ENCODE measurements around the gene YES1.
A peak's percentile ranks its signal among the peaks of the same experiment; 100 is the strongest.

The YES1 gene

GRCh38 chr18:725646-726045, 86.4 kb downstream of the YES1 start:
- no peak for DNase-seq (ENCODE audit: low read depth in 2 of 2)

- no peak for DNase-seq (ENCODE audit: low read depth in 2 of 2)
These were observed 88.4 kb downstream of the YES1 start for GRCh38 chr18:723541-724080.

- DNase-seq (ENCODE audit: low read depth in 2 of 2), result no peak
These were observed 95.0 kb downstream of the YES1 start for GRCh38 chr18:717003-717402.

DNA sequence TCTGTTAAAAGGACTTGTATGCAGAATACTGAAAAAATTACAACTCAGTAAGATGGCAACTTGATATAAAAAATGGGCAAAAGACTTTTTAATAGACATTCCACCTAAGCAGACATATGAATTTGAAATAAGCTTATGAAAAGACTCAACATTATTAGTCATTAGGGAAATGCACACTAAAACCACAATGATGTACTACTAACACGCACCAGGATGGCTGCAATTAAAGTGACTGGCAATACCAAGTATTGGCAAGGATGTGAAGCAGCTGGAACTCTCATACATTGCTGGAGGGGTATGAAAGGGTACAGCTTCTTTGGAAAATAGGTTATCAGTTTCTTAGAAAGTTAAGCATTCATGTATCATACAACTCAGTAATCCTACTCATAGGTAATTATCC, 96.4 kb downstream of the YES1 start:
- no peak for DNase-seq (ENCODE audit: low read depth in 2 of 2)

GRCh38 chr18:713135-713490, 98.9 kb downstream of the YES1 start:
- DNase-seq (ENCODE audit: low read depth in 2 of 2), result no peak

GRCh38 chr18:712401-713134, 99.5 kb downstream of the YES1 start, which contains the start of gene ENOSF1:
Gene ENOSF1 (minus strand): TSS chr18:712630. CDS start chr18:712587, 43 bp downstream.
- DNase-seq (ENCODE audit: low read depth in 2 of 2), result peak; percentile 85 to 86

- DNase-seq (ENCODE audit: low read depth in 2 of 2), result peak; percentile 53 to 64
These were observed 100.2 kb downstream of the YES1 start for GRCh38 chr18:711657-712400.

DNA sequence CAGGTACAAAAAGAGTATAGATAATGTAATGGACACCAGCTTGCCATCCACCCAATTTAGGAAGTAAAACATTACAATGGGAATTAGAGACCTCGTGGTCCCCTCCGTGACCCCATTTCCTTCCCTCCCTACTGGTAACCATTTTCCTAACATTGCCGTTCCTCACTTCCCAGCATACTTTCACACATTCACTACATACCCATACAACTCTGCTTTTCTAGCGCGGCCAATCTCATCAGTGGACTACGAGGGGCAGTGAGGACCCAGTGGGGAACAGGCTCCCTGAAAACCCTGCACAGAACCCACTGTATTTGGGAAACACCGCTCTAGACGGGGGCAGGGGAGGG, 100.8 kb downstream of the YES1 start:
- no peak for DNase-seq (ENCODE audit: low read depth in 2 of 2)

- no peak for DNase-seq (ENCODE audit: low read depth in 2 of 2)
These were observed 101.4 kb downstream of the YES1 start for GRCh38 chr18:710418-711300.

GRCh38 chr18:709771-710170, 102.3 kb downstream of the YES1 start:
- no peak for DNase-seq (ENCODE audit: low read depth in 2 of 2)

GRCh38 chr18:708096-708495, 103.9 kb downstream of the YES1 start:
- DNase-seq (ENCODE audit: low read depth in 2 of 2), result no peak

DNA sequence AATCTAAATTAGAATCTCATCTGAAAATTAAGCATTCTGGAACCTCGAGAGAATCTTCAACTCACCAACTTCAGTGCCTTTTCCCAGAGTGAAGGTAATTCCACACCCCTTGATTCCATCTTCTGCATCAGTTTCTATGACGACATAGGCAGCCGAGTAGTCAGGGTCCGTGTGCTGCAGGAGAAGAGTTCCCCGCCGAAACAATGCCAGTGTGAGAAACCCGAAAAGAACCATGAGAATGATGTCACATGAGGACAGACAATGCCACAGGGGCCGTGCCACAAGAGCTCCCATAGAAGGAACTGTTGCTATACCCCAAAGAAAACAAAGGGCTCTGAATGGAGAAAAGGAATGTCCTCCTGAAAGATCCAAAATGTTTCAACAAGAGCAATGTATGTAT, 105.6 kb downstream of the YES1 start:
- no peak for DNase-seq (ENCODE audit: low read depth in 2 of 2)

DNA sequence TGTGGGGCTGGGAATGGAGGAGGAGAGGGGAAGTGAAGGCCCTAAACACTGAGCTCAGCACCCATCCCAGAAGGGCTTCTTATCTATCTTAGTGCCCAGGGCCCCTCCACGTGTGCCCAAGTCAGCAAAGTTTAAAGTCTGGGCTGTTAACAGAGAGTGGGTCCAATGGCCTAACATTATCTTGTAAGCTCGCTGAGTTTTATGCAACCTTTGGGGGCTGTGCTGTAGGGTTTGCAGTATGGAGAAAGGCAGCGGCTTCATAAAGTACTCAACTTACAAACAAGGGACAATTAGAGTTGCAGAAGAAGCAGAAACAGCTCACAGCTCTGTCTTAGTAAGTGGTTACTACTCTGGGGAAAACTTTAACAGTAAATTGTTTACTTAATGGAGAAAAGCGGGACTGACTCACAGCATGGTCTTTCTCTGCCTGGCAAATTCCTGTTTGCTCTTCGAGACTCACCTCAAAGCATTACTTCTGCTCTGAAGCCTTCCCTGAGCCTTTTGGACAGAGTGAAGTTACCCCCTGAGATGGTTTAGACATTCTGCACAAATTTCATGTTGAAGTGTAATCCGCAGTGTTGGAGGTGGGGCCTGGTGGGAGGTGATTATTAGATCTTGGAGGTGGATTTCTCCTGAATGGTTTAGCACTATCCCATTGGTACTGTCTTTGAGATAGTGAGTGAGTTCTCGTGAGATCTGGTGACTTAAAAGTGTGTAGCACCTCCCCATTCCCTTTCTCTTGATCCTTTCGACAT, 108.7 kb downstream of the YES1 start:
- no peak for DNase-seq (ENCODE audit: low read depth in 2 of 2)

DNA sequence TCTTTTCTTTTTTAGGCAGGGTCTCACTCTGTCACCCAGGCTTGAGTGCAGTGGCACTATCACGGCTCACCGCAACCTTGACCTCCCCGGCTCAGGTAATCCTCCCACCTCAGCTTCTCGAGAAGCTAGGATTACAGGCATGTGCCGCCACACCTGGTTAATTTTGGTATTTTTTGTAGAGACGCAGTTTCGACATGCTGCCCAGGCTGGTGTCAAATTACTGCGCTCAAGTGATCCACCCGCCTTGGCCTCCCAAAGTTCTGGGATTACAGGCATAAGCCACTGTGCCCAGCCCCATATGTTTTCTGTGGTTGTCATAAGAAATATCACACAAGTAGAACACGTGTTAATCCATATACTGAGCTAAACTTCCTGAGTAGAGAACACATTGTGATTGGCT, 114.2 kb downstream of the YES1 start:
- DNase-seq (ENCODE audit: low read depth in 2 of 2), result no peak

DNA sequence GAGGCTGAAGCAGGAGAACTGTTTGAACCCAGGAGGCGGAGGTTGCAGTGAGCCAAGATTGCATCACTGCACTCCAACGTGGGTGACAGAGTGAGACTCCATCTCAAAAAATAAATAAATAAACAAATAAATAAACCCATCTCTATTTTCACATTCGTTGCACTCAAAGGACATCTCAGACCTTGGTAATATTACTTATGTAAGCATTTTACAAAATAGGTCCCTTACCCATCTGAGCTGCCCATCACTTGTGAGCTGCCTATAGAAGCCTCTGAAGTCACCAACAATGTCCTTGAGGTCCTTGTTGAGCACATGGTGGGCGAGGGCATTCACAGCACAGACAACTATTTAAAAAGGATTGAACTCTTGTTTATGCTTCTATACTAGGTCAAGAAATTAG, 115.0 kb downstream of the YES1 start:
- no peak for DNase-seq (ENCODE audit: low read depth in 2 of 2)

DNA sequence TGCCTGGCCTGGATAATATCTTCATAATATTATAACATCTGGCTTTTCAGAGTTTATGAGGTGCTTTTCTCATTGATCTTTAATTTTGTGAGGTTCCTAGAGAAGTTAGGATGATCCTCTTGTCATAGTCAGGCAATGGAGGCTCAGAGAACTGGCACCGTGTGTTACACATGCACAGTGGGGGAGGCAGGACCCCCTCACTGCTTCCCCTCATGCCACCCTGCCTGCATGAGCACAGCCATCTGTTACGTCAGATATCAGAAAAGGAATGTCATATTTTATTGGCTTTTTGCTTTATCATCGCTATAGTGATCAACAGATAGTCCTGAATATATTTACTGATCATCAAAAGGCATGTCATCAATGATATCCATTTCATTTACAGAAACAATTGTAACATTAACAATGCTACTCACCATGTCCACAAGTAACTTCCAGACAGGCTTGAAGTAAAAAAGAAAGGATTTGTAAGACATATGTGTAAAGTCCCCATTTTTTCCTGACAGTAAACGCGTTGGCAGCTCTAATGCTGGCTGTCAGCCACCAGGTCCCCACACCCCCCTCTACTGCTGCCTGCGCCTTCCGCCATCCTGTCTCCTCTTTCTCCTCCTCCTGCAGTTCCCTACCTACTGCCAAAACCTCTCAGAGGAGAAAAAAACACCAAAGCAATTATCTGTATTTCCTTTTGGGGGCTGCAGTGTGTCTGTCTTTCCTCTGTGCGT, 118.4 kb downstream of the YES1 start:
- DNase-seq (ENCODE audit: low read depth in 2 of 2), result no peak

DNA sequence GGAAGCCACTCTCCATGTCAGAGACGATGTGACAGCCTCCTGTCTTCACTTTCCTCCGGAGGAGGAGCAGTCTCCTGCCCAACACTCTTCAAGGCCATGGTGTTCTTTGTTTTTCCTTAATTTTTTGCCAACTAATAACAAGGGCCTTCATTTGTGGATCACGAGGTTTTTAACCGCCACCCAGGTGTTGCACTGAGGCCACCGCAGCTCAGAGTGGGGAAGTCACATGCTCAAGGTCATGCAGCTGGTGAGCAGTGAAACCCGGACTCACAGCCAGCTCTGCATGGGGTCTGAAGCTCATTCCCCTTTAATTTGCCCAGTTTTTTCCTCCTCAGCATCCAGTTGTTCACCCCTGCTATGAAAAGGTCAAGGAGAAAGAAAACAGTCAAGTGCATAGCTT, 119.2 kb downstream of the YES1 start:
- no peak for DNase-seq (ENCODE audit: low read depth in 2 of 2)

DNA sequence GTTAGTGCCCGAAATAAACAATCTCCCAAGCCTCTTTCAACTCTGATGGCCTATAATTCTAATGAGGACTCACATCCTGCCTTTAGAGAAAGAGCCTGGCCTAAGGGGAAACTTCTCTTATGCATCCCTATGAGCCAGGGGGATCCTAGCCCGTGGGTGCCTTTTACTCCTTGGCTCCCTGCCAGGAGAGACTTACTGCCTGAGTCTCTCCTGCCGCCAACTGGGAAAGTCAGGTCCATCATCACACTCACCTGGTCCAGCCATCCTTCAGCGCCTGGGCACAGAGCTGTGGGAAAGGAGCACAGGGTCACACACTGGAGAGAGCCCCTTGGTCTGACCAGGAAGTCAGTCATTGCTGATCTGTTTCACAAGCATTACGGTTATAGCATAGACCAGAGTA, 123.7 kb downstream of the YES1 start:
- no peak for DNase-seq (ENCODE audit: low read depth in 2 of 2)

DNA sequence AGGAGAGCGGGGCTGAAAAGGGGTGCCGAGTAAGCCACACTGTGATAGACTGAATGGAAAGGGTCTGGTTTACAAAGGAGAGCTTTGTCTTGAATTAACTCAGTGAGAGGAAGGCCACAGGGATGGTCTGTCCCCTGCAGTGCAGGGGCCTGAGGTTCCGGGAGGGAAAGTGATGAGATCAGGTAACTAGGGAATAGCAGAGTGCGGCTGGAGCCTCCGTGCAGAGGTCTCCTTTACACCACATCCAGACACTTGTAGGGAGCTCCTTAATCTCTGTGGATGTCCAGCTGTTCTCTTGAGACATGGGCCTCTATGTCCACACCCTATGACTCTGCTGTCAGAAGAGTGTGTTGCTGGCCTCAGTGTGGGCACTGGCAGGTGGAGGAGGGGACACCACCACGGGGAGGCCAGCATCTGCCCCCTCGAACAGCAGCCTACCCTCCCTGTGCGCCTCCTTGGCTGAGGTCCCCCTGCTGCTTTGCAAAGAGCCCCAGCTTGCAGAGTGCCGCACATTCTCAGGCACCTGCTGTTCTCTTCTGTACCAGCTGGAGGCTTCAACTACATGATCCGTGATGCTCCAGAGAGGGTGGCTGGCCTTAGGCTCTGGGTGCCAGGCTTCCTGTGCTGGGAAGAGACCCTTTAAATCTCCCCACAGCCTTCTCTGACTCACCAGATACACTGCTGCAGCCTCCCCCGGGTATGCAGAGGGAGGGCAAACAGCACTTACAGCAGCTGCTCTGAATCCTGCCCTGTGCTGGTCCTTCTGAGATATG, 125.5 kb downstream of the YES1 start:
- no peak for DNase-seq (ENCODE audit: low read depth in 2 of 2)

GRCh38 chr18:685438-685837, 126.6 kb downstream of the YES1 start:
- DNase-seq (ENCODE audit: low read depth in 2 of 2), result no peak

All from stimulated activated CD4-positive, alpha-beta T cell treated with anti-CD3 and anti-CD28 coated beads, Interleukin-15, amount 100 ng/mL, for 48 hours (primary cell).